BLaER1 (cell line): ENCODE measurements around the gene KRT35.

Experiments
- H3K27ac ChIP-seq: shearing (Covaris generic); formaldehyde crosslinking; 2 replicates; pipeline ENCODE4 v1.8.1; 2022
- H3K27me3 ChIP-seq: shearing (Covaris generic); formaldehyde crosslinking; 2 replicates; pipeline ENCODE4 v1.8.1; 2022
- H3K36me3 ChIP-seq: shearing (Covaris generic); formaldehyde crosslinking; 2 replicates; pipeline ENCODE4 v1.8.1; 2022
- H3K4me1 ChIP-seq: shearing (Covaris generic); formaldehyde crosslinking; 2 replicates; pipeline ENCODE4 v1.8.1; 2022
- H3K4me2 ChIP-seq: shearing (Covaris generic); formaldehyde crosslinking; 2 replicates; pipeline ENCODE4 v1.8.1; 2022
- H3K4me3 ChIP-seq: shearing (Covaris generic); formaldehyde crosslinking; 2 replicates; pipeline ENCODE4 v1.8.1; 2022
- H3K9ac ChIP-seq: shearing (Covaris generic); formaldehyde crosslinking; 2 replicates; pipeline ENCODE4 v1.8.1; 2022
- H3K9me3 ChIP-seq: shearing (Covaris generic); formaldehyde crosslinking; 2 replicates; pipeline ENCODE4 v1.8.1; 2022
- H4K20me1 ChIP-seq: shearing (Covaris generic); formaldehyde crosslinking; 2 replicates; pipeline ENCODE4 v1.8.1; 2022
- Cebpa-rat ChIP-seq: shearing (Covaris generic); IDR thresholded peaks from 2 replicates; pipeline ENCODE4 v1.8.1; 2022

The KRT35 gene

DNA sequence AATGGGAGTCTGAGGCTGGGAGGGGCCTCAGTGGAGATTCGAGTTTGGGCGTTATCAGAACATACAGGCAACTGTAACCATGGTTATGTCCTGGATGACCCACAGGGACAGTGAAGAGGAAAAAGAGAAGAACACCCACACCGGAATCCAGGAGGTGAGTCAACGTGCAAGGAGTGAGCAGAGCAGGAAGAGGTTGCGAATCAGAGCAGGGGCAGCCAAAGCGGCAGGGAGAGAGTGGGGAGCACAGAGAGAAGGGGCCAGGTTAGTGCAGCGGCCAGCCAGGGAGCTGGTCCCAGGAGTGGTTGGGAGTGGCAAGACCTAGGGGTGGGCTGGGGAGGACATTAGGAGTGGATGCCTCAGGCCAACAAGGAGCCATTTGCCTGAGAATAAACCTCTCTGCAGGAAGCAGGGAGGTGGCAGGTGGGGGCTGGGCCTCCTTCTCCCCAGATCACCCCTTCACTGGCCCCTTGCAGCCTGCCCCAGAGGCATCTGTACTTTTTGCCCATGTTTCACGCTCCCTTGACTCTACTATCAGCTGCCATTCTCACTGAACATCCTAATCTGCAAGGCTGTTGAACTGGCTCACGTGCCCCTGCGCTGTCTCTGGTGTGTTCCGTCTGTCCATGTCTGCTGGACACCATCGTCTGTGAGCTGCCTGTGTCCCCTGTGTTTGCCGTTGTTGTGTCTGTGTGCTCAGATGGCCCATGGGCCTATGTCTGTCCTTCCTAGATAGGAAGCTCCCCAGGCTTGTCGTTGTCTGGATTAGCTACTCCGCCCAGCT lies 19.4 kb upstream of the KRT35 start:
- no peak overlapping the region for H3K4me2 ChIP-seq
- H4K20me1 ChIP-seq = no peaks in the 10 kb centered on the region
- H3K27ac ChIP-seq = no peak overlapping the region
- no peak for TF ChIP-seq Cebpa-rat
- no peaks in the 10 kb centered on the region for H3K27me3 ChIP-seq
- H3K9me3 ChIP-seq = no peaks in the 10 kb centered on the region
- H3K4me3 ChIP-seq = no peak overlapping the region
- no peak overlapping the region for H3K9ac ChIP-seq
- no peaks in the 10 kb centered on the region for H3K36me3 ChIP-seq
- H3K4me1 ChIP-seq = peaks cover 24% of the 10 kb centered on the region

DNA sequence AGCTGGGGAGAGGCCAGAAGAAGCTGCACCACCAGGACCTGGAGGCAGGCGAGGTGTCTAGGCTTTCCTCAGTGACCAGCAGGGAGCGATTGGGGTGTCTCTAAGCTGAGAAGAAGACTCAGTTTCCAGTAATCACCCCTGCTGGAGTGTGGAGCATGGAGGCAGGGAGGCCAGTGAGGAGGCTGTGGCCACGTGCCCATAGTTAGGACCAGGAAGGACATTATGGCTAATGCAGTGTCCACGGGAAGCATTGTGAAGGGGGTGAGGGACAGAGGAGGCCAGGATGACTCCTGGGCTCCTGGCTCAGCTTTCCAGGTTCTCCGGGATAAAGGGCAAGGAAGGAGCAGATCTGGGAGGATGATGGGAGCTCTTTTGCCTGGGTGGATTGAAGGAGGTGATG lies 18.8 kb upstream of the KRT35 start:
- peaks cover 24% of the 10 kb centered on the region for H3K4me1 ChIP-seq
- no peaks in the 10 kb centered on the region for H3K27me3 ChIP-seq
- H3K36me3 ChIP-seq = no peaks in the 10 kb centered on the region
- H3K9me3 ChIP-seq = no peaks in the 10 kb centered on the region
- no peaks in the 10 kb centered on the region for H4K20me1 ChIP-seq
- H3K4me3 ChIP-seq = no peak overlapping the region
- H3K9ac ChIP-seq = no peak overlapping the region
- TF ChIP-seq Cebpa-rat = no peak
- H3K4me2 ChIP-seq = no peak overlapping the region
- no peak overlapping the region for H3K27ac ChIP-seq

DNA sequence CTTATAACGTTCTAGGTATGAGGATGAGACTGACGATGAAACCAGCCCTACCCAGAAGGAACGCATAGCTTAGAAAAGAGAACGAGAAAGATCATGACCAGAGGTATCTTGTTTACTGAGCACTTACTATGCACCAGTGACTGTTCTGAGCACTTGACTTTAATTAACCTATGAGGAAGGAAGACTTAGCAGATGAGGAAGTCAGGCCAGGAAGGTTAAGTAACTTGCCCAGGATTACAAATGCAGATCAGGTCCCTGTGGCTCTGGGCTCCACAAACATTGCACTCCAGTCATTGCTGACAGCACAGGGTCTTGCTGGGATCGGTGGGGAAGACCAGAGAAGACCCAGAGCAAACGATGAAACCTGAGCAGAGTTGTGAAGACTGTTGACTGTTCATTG lies 17.3 kb upstream of the KRT35 start:
- no peak overlapping the region for H3K4me3 ChIP-seq
- H3K27ac ChIP-seq = no peak overlapping the region
- no peak for TF ChIP-seq Cebpa-rat
- H3K4me1 ChIP-seq = peaks cover 24% of the 10 kb centered on the region
- no peaks in the 10 kb centered on the region for H4K20me1 ChIP-seq
- no peaks in the 10 kb centered on the region for H3K9me3 ChIP-seq
- no peak overlapping the region for H3K9ac ChIP-seq
- H3K36me3 ChIP-seq = no peaks in the 10 kb centered on the region
- no peak overlapping the region for H3K4me2 ChIP-seq
- H3K27me3 ChIP-seq = no peaks in the 10 kb centered on the region

DNA sequence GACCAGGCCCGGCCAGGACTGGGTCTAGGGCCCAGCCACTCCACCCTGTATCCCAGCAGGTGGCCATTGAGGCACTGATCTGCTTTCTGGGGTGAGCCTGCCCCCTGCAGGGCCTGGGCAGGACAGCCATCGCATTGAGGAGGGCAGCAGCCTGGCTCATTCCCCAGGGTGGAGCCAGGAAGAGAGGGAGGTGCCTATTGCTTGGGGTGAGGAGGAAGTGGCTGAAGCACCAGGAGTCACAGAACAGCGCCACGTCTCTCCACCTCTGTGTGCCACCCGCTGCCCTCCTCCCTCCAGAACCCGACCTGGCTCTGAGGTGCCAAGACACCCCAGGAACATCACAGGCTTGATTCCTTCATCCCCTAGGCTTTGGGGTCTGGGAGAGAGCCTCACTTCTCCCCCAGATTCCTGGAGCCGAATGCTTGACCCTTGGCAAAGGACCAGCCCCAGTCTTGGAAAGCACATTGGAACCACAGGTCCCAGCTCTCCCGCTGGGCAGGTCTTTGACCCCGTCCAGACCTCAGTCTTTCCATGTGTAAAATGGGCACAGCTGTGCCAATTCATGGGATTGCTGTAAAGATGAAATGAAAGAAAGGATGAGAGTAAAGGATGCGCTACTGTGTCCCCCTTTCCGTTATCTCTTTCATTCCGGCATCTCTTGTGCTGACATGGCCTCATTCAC lies 16.0 kb upstream of the KRT35 start:
- Histone ChIP-seq H3K4me2 (peak overlapping the region; percentile 57), H3K27me3 (no peaks in the 10 kb centered on the region), H3K9ac (no peak overlapping the region), H3K4me3 (no peak overlapping the region), H3K4me1 (peaks cover 22% of the 10 kb centered on the region), H3K27ac (peak overlapping the region; percentile 65; the same call in 1 of the 2 replicates), H3K36me3 (no peaks in the 10 kb centered on the region), H4K20me1 (no peaks in the 10 kb centered on the region), H3K9me3 (no peaks in the 10 kb centered on the region)
- TF ChIP-seq Cebpa-rat = no peak

DNA sequence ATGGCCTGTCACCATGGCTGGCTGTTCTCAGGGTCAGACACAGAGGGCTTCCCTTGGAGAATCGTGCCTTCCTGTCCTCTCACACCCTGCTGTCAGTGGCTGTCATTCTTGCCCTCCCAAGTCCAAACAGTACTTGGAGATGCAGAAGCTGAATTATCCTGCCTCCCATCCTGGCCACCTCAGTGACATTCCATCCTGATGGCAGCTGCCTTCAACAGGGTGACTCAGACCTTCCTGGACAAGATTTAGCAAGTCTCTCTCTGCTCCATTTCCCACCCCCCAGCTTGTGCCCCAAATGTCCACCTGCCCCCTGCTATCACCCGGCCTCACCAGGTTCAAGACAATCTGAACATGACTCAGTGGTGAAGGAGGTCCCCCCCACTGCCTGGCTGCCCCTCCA lies 13.6 kb upstream of the KRT35 start:
- Histone ChIP-seq H3K4me1 (peaks cover 22% of the 10 kb centered on the region), H3K27me3 (no peaks in the 10 kb centered on the region), H3K4me3 (no peak overlapping the region), H3K9me3 (no peaks in the 10 kb centered on the region), H3K9ac (no peak overlapping the region), H3K27ac (no peak overlapping the region), H3K36me3 (no peaks in the 10 kb centered on the region), H3K4me2 (no peak overlapping the region), H4K20me1 (no peaks in the 10 kb centered on the region)
- TF ChIP-seq Cebpa-rat = no peak

DNA sequence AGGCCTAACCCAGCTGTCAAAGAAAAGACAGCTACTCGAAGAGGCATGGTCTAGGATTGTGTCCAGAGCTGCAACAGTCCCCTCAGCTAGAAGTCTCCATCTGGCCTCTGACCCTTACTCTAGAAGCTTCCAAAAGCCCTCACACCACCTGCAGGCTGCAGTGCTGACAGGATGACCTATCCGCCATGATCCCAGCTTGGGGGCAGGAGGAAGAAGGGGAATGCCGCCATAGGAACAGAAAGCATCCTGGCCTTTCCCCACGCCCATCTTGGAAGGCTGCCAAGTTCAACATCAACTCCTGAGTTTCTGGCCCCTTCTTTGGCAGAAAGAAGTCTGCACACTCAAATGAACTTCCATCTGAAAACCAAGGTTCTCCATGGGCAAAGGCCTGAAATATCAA lies 11.8 kb upstream of the KRT35 start:
- Histone ChIP-seq H3K9me3 (no peaks in the 10 kb centered on the region), H3K4me1 (peaks cover 20% of the 10 kb centered on the region), H3K4me3 (no peak overlapping the region), H3K9ac (no peak overlapping the region), H3K4me2 (no peak overlapping the region), H3K27ac (no peak overlapping the region), H3K36me3 (no peaks in the 10 kb centered on the region), H4K20me1 (no peaks in the 10 kb centered on the region), H3K27me3 (no peaks in the 10 kb centered on the region)
- TF ChIP-seq Cebpa-rat = no peak

DNA sequence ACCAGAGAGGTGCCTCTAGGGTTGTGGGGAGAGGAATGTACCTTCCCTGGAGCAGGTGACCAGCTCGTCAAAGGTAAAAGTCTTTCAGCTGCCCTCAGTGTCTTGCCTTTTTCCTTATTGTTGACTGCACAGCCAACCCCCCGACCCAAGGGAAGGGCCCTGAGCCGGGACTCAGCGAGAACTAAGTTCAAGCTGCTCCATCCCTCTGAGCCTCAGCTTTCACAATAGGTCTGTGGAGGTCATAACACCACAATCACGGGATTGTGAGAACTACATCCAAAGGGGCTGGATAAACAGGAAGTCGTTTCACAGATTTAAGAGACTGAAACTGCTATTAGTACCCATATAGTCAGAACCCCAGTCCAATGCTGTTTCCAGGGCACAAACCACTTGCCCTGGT lies 11.4 kb upstream of the KRT35 start:
- no peaks in the 10 kb centered on the region for H3K9me3 ChIP-seq
- TF ChIP-seq Cebpa-rat = no peak
- no peak overlapping the region for H3K27ac ChIP-seq
- no peaks in the 10 kb centered on the region for H3K27me3 ChIP-seq
- H3K36me3 ChIP-seq = no peaks in the 10 kb centered on the region
- H4K20me1 ChIP-seq = no peaks in the 10 kb centered on the region
- peaks cover 16% of the 10 kb centered on the region for H3K4me1 ChIP-seq
- no peak overlapping the region for H3K4me3 ChIP-seq
- no peak overlapping the region for H3K9ac ChIP-seq
- H3K4me2 ChIP-seq = no peak overlapping the region

DNA sequence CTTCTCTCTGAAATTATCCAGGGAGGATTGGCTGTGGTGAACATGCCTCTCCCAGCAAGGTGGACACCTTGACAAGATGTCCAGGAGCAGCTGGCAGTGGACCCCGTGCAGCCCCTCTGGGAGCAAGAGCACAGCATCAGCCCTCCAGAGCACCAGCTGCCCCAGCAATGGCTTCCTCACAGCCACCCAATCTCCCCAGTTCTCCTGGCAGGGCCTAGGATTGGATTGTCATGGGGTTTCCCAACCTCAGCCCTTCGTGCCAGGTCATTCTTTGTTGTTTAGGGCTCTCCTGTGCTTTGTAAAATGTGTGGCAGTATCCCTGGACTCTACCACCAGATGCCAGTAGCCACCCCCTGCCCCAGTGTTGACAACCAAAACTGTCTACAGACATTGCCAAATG lies 10.5 kb upstream of the KRT35 start:
- H3K27ac ChIP-seq = no peak overlapping the region
- no peak overlapping the region for H3K9ac ChIP-seq
- no peaks in the 10 kb centered on the region for H3K9me3 ChIP-seq
- no peak for TF ChIP-seq Cebpa-rat
- no peak overlapping the region for H3K4me2 ChIP-seq
- H4K20me1 ChIP-seq = no peaks in the 10 kb centered on the region
- peaks cover 7% of the 10 kb centered on the region for H3K4me1 ChIP-seq
- H3K4me3 ChIP-seq = no peak overlapping the region
- H3K27me3 ChIP-seq = no peaks in the 10 kb centered on the region
- H3K36me3 ChIP-seq = no peaks in the 10 kb centered on the region

DNA sequence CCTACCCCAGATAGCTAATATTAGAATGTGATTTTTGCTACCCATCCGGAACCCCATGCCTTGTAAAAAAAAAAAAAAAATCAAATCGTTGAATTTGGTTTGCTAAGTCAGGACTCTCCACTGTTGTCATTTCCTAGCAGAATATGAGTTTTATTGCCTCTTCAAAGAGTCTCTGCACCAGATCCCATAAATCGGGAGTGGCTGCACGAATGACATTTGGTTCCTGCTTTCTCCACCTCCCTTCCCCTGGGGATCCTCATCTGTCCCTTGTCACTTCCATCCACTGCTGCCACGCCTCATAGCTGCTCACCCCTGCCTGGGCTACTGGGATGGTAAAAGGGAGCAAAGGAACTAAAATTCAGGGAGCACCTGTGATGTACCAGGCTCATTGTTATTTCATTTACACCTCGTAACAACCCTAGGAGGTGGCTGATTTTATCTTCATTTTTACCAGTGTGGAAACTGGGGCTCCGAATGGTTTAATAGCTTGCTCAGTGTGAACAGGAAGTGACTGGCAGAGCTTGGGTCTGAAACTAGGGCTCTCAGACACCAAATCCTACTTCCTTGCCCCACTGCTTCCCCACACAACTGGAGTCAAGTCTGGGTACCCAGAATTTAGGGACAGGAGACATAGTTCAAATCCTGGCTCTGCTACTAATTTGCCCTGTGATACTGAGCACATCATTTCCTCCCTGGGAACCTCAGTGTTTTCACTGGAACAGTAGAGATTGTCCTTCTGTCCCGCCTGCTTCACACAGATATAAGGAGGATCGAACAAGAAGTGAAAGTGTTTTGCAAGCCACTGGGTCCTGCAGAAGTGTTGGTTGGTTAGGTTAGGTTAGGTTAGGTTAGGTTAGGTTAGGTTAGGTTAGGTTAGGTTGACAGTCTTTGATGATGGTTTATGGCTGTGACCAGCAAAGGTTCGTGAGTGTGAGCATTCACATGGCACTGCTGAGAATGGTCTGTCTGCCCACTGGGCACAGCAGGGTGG lies 9.3 kb upstream of the KRT35 start:
- no peak overlapping the region for H3K27ac ChIP-seq
- TF ChIP-seq Cebpa-rat = no peak
- H4K20me1 ChIP-seq = no peaks in the 10 kb centered on the region
- H3K9ac ChIP-seq = no peak overlapping the region
- H3K4me1 ChIP-seq = peaks cover 6% of the 10 kb centered on the region
- no peak overlapping the region for H3K4me3 ChIP-seq
- H3K36me3 ChIP-seq = no peaks in the 10 kb centered on the region
- H3K9me3 ChIP-seq = no peaks in the 10 kb centered on the region
- no peaks in the 10 kb centered on the region for H3K27me3 ChIP-seq
- no peak overlapping the region; the same call in 1 of the 2 replicates for H3K4me2 ChIP-seq
